K562 (cell line): ENCODE results near the gene UQCRH. TPM values are rescaled to one million over a fixed set of nuclear protein-coding genes. Genes with fewer than 3 reads are reported as not detected.

ENCODE experiments used
- CBFA2T3 ChIP-seq: fragments of 450-650 bp; IDR thresholded peaks from 2 replicates; pipeline ENCODE4 v1.6.1; 2017
- CREM ChIP-seq: IDR thresholded peaks from 2 replicates; pipeline ENCODE4 v1.6.1; 2014; ENCODE audit warnings: antibody characterized with exemption, low read depth
- GTF2E2 ChIP-seq: fragments of 200-800 bp; sonication (Bioruptor generic); IDR thresholded peaks from 2 replicates; pipeline ENCODE4 v1.6.1; 2016; ENCODE audit warnings: missing genetic modification characterization, missing compliant biosample characterization
- GTF2F1 ChIP-seq: IDR thresholded peaks from 2 replicates; pipeline ENCODE4 v1.6.1; 2011; ENCODE audit warnings: low read depth, low read length, improper control_type of control experiment
- MAFF ChIP-seq: IDR thresholded peaks from 2 replicates; pipeline ENCODE4 v1.6.1; 2012; ENCODE audit warnings: low read length, improper control_type of control experiment
- MLLT1 ChIP-seq, 2 experiments: fragments of 450-650 bp; IDR thresholded peaks; 2 replicates each; pipeline ENCODE4 v1.6.1; 2016
- NELFE ChIP-seq: IDR thresholded peaks from 2 replicates; pipeline ENCODE4 v1.6.1; 2011; ENCODE audit warnings: mild to moderate bottlenecking; ENCODE audit not compliant: insufficient read depth, insufficient read length
- NFE2L1 ChIP-seq: fragments of 450-650 bp; IDR thresholded peaks from 2 replicates; pipeline ENCODE4 v1.6.1; 2016; ENCODE audit warnings: missing genetic modification characterization, low read depth, mild to moderate bottlenecking, missing compliant biosample characterization, moderate library complexity, borderline replicate concordance
- TRIM28 ChIP-seq: fragments of 450-650 bp; IDR thresholded peaks from 2 replicates; pipeline ENCODE4 v1.6.1; 2017
- ZNF174 ChIP-seq: fragments of 250-450 bp; sonication (Bioruptor Pico); IDR thresholded peaks from 2 replicates; pipeline ENCODE4 v1.4.0; 2020; ENCODE audit warnings: mild to moderate bottlenecking
- ZNF511 ChIP-seq: sonication (generic); formaldehyde crosslinking; IDR thresholded peaks from 2 replicates; pipeline ENCODE4 v1.8.0; 2022; ENCODE audit warnings: mild to moderate bottlenecking, missing genetic modification reagents
- polyA plus RNA-seq, 8 experiments: library from polyadenylated mRNA; depleted of rRNA in 4 of 8; stranded (reverse) in 5 of 8; unstranded in 3 of 8; fragments of >200 nt; fragmentation: Nextera tagmentation in 2 of 8; fragmentation: Illumina TruSeq in 1 of 8; extraction: Ambion mirVana in 2 of 8; extraction: Trizol in 1 of 8; gene quantifications; 2 replicates each; pipeline versions ENCODE4 v1.2.1 to v1.2.3, GENCODE V29; 2011 to 2014; ENCODE audit warnings: inconsistent platforms in 1 of 8, missing spikeins in 1 of 8
- total RNA-seq, 7 experiments: library from RNA; depleted of rRNA in 6 of 7; stranded (reverse); fragments of >200 nt in 6 of 7; fragmentation: Illumina TruSeq in 2 of 7; extraction: Trizol in 2 of 7; gene quantifications; 2 replicates each; pipeline versions ENCODE4 v1.2.1 to v1.2.3, GENCODE V29; 2011 to 2021; ENCODE audit warnings: low replicate concordance in 1 of 7
- TF ChIP-seq, protein P1 (sequence below): fragments of 250-450 bp; sonication (Bioruptor Pico); IDR thresholded peaks from 2 replicates; pipeline ENCODE4 v1.9.0; 2021; ENCODE audit warnings: mild to moderate bottlenecking
- TF ChIP-seq, protein P2 (sequence below), 2 experiments: fragments of 450-650 bp in 1 of 2; sonication (generic) in 1 of 2; formaldehyde crosslinking in 1 of 2; IDR thresholded peaks; 2 replicates each; pipeline versions ENCODE4 v1.7.1 to v1.9.0; 2016 to 2022; ENCODE audit warnings: inconsistent platforms in 1 of 2, mild to moderate bottlenecking in 1 of 2, missing genetic modification reagents in 1 of 2

The UQCRH gene
- total and polyA plus RNA-seq, 9 of the 15 experiments (the other 6 are each of a cell fraction or from before 2014, with no cell fraction given): 1,267 to 5,184 (median 2,410) TPM

DNA sequence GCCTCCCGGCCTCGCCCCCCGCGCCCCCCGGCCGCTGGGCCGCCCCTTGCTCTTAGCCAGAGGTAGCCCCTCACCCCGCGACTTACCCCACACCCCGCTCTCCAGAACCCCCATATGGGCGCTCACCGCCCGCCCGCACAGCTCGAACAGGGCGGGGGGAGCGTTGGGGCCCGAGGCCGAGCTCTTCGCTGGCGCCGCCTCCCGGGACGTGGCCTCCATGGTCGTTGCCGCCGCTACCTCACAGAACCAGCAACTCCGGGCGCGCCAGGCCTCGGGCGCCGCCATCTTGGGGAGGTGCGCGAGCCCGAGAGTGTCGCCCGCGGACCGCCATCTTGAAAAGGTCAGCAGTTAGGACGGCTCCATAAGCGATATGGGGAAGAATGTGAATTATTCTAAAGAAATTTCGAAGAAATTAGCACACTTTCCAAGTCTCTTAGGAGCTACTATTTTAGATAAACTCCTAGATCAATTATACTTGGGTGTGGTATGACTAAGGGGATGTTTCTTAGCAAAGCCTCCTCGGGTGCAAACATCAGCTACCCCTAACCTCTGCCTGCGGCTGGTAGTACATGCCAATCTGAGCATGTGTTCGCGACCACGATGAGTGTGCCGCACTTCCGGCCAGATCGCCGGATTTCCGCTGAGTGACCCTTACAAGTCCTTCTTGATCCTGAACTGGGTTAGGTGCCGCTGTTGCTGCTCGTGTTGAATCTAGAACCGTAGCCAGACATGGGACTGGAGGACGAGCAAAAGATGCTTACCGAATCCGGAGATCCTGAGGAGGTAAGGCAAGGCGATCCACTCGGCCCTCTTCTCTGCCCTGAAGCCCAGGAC is at the start of gene UQCRH, which contains the start of gene LRRC41 (continued):
- TF ChIP-seq NELFE (no peak), NFE2L1 (tag) (no peak), ZNF174 (CRISPR knock-in tag) (no peak), CREM (peak; percentile 70), TRIM28 (peak; percentile 29; the same call in 1 of the 2 replicates), MAFF (peak; percentile 87), GTF2F1 (peak; percentile 54; the same call in 1 of the 2 replicates), MLLT1 (IDR thresholded peaks at IDR 0.05) (peak; percentile 91 to 93), CBFA2T3 (0 out of 2 replicates have a peak, but pooled peaks have one; percentile 17), GTF2E2 (tag) (peak; percentile 97), ZNF511 (CRISPR knock-in tag) (peak; percentile 71; the same call in 1 of the 2 replicates)
- TF ChIP-seq, protein P1, sequence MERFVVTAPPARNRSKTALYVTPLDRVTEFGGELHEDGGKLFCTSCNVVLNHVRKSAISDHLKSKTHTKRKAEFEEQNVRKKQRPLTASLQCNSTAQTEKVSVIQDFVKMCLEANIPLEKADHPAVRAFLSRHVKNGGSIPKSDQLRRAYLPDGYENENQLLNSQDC (CRISPR knock-in tag): peak; percentile 39; the same call in 1 of the 2 replicates
- TF ChIP-seq, protein P2, sequence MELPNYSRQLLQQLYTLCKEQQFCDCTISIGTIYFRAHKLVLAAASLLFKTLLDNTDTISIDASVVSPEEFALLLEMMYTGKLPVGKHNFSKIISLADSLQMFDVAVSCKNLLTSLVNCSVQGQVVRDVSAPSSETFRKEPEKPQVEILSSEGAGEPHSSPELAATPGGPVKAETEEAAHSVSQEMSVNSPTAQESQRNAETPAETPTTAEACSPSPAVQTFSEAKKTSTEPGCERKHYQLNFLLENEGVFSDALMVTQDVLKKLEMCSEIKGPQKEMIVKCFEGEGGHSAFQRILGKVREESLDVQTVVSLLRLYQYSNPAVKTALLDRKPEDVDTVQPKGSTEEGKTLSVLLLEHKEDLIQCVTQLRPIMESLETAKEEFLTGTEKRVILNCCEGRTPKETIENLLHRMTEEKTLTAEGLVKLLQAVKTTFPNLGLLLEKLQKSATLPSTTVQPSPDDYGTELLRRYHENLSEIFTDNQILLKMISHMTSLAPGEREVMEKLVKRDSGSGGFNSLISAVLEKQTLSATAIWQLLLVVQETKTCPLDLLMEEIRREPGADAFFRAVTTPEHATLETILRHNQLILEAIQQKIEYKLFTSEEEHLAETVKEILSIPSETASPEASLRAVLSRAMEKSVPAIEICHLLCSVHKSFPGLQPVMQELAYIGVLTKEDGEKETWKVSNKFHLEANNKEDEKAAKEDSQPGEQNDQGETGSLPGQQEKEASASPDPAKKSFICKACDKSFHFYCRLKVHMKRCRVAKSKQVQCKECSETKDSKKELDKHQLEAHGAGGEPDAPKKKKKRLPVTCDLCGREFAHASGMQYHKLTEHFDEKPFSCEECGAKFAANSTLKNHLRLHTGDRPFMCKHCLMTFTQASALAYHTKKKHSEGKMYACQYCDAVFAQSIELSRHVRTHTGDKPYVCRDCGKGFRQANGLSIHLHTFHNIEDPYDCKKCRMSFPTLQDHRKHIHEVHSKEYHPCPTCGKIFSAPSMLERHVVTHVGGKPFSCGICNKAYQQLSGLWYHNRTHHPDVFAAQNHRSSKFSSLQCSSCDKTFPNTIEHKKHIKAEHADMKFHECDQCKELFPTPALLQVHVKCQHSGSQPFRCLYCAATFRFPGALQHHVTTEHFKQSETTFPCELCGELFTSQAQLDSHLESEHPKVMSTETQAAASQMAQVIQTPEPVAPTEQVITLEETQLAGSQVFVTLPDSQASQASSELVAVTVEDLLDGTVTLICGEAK (IDR thresholded peaks at IDR 0.05): peak; percentile 97
- TF ChIP-seq, protein P2 (CRISPR knock-in tag; IDR thresholded peaks at IDR 0.05): no peak
